OCI-M1 (cell line): Measurements from ENCODE around the gene TBK1.

Source experiments
- DNase-seq: peaks from one replicate; lab custom pipeline; 2025; lab: John Stamatoyannopoulos, UW

Gene TBK1

GRCh38 chr12:64451687-64452558 lies at the start of gene TBK1:
Gene TBK1 (plus strand): TSS chr12:64452120. CDS start chr12:64455871, 3,751 bp downstream.
- DNase-seq = peak; percentile 92

- no peak for DNase-seq
Measured at GRCh38 chr12:64402181-64402580, 49.7 kb upstream of the TBK1 start.

- peak; percentile 96 for DNase-seq
Measured at GRCh38 chr12:64403707-64404469, 48.0 kb upstream of the TBK1 start, which contains the start of gene XPOT. Gene XPOT (plus strand): TSS chr12:64404392. CDS start chr12:64410036, 5,644 bp downstream.

- DNase-seq = peak; percentile 93
Measured at GRCh38 chr12:64404470-64405256, 47.3 kb upstream of the TBK1 start.

GRCh38 chr12:64407342-64408223 lies 44.3 kb upstream of the TBK1 start:
- peak; percentile 22 for DNase-seq

- DNase-seq = no peak
Measured at GRCh38 chr12:64411427-64411826, 40.5 kb upstream of the TBK1 start.

- no peak for DNase-seq
Measured at GRCh38 chr12:64412459-64412858, 39.5 kb upstream of the TBK1 start.

- no peak for DNase-seq
Measured at GRCh38 chr12:64413884-64414283, 38.0 kb upstream of the TBK1 start.

- no peak for DNase-seq
Measured at GRCh38 chr12:64418209-64418608, 33.7 kb upstream of the TBK1 start.

GRCh38 chr12:64419696-64420095 lies 32.2 kb upstream of the TBK1 start:
- no peak for DNase-seq

GRCh38 chr12:64427988-64428387 lies 23.9 kb upstream of the TBK1 start:
- no peak for DNase-seq

GRCh38 chr12:64428956-64429355 lies 23.0 kb upstream of the TBK1 start:
- no peak for DNase-seq

GRCh38 chr12:64430886-64431285 lies 21.0 kb upstream of the TBK1 start:
- no peak for DNase-seq

- no peak for DNase-seq
Measured at GRCh38 chr12:64431791-64432190, 20.1 kb upstream of the TBK1 start.

- DNase-seq = no peak
Measured at GRCh38 chr12:64433915-64434314, 18.0 kb upstream of the TBK1 start.

- no peak for DNase-seq
Measured at GRCh38 chr12:64440100-64440499, 11.8 kb upstream of the TBK1 start.

- DNase-seq = no peak
Measured at GRCh38 chr12:64445490-64445889, 6.4 kb upstream of the TBK1 start.

GRCh38 chr12:64446295-64446694 lies 5.6 kb upstream of the TBK1 start:
- DNase-seq = no peak

GRCh38 chr12:64450057-64450640 lies 1.8 kb upstream of the TBK1 start:
- peak; percentile 39 for DNase-seq

GRCh38 chr12:64450711-64451486 lies 1.0 kb upstream of the TBK1 start:
- peak; percentile 76 for DNase-seq
